Measurements from ENCODE around the gene TENM3.

- TF ChIP-seq, protein P1, sequence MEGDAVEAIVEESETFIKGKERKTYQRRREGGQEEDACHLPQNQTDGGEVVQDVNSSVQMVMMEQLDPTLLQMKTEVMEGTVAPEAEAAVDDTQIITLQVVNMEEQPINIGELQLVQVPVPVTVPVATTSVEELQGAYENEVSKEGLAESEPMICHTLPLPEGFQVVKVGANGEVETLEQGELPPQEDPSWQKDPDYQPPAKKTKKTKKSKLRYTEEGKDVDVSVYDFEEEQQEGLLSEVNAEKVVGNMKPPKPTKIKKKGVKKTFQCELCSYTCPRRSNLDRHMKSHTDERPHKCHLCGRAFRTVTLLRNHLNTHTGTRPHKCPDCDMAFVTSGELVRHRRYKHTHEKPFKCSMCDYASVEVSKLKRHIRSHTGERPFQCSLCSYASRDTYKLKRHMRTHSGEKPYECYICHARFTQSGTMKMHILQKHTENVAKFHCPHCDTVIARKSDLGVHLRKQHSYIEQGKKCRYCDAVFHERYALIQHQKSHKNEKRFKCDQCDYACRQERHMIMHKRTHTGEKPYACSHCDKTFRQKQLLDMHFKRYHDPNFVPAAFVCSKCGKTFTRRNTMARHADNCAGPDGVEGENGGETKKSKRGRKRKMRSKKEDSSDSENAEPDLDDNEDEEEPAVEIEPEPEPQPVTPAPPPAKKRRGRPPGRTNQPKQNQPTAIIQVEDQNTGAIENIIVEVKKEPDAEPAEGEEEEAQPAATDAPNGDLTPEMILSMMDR (conservative IDR thresholded peaks at IDR 0.05; ENCODE audit: low read length) = no peak
- no peak for TF ChIP-seq EZH2phosphoT487 (IDR thresholded peaks at IDR 0.05; ENCODE audit: borderline replicate concordance, low read depth, low read length)
These were observed 141.5 kb downstream of the TENM3 start for GRCh38 chr4:182384631-182385091.

All from OCI-LY7 (cell line).